NB4 (cell line): ENCODE results near the gene DEAF1.

Experiments
- DNase-seq: peaks from one replicate; pipeline ENCODE4 v3.0.0; 2010; ENCODE audit warnings: low read depth
- H3K4me3 ChIP-seq: one replicate; pipeline ENCODE4 v1.5.1; 2011; ENCODE audit warnings: mild to moderate bottlenecking, low read depth, low read length, moderate library complexity
- MYC ChIP-seq: IDR thresholded peaks from 2 replicates; pipeline ENCODE4 v1.6.1; 2011; ENCODE audit warnings: low read depth, low read length
- POLR2A ChIP-seq: IDR thresholded peaks from 2 replicates; pipeline ENCODE4 v1.6.1; 2011; ENCODE audit warnings: mild to moderate bottlenecking; ENCODE audit not compliant: insufficient read length; ENCODE audit errors: extremely low read depth
- TF ChIP-seq, protein P1 (sequence below): IDR thresholded peaks from 2 replicates; pipeline ENCODE4 v1.6.1; 2011; ENCODE audit warnings: low read depth, low read length
- TF ChIP-seq, protein P2 (sequence below): IDR thresholded peaks from one replicate; pipeline ENCODE4 v1.5.1; 2012; ENCODE audit warnings: low read depth, low read length

The DEAF1 gene

DNA sequence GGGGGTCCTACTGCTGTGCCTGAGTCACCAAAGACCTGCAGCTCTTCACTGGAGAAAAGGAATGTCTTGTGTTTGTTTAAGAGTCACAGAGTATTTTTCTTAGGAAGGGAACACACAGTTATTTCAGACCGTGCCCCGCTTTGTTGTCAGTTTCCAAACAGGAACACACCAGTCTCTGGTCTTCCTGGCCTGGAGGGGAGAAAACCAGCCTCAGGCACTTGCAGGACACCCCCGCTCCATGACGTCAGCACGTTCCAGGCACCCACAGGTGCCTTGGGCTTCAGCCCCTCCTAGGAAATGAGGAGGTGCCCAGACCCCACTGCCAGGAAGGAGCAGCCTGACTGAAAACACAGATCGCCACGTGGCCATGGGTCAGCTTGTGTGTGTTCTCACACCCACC is 5.4 kb downstream of the DEAF1 start:
- no peak overlapping the region for H3K4me3 ChIP-seq
- no peak for DNase-seq
- TF ChIP-seq POLR2A (no peak), MYC (no peak)
- TF ChIP-seq, protein P1, sequence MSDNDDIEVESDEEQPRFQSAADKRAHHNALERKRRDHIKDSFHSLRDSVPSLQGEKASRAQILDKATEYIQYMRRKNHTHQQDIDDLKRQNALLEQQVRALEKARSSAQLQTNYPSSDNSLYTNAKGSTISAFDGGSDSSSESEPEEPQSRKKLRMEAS: no peak
- TF ChIP-seq, protein P2, sequence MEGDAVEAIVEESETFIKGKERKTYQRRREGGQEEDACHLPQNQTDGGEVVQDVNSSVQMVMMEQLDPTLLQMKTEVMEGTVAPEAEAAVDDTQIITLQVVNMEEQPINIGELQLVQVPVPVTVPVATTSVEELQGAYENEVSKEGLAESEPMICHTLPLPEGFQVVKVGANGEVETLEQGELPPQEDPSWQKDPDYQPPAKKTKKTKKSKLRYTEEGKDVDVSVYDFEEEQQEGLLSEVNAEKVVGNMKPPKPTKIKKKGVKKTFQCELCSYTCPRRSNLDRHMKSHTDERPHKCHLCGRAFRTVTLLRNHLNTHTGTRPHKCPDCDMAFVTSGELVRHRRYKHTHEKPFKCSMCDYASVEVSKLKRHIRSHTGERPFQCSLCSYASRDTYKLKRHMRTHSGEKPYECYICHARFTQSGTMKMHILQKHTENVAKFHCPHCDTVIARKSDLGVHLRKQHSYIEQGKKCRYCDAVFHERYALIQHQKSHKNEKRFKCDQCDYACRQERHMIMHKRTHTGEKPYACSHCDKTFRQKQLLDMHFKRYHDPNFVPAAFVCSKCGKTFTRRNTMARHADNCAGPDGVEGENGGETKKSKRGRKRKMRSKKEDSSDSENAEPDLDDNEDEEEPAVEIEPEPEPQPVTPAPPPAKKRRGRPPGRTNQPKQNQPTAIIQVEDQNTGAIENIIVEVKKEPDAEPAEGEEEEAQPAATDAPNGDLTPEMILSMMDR: no peak

DNA sequence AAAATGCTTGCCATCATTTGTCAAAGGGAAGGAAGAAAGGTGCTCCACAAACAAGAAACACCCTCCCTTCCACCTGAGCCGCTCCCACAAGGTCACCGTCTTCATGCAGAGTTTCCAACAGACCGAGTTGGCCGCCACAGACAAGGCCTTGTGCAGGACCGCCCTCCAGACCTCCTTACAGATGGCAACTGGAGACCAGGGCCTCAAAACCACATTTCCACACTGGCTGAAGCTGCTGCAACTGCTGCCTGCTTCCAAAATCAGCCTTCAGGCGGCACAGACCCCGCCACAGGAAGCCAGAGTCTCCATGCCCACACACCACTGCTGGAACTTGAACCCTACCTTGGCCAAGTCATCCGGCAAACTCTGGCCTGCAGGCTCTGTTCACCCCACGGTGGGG is 6.3 kb downstream of the DEAF1 start:
- DNase-seq: no peak
- no peak overlapping the region for H3K4me3 ChIP-seq
- TF ChIP-seq MYC (no peak), POLR2A (no peak)
- TF ChIP-seq, protein P1: no peak
- TF ChIP-seq, protein P2: no peak

DNA sequence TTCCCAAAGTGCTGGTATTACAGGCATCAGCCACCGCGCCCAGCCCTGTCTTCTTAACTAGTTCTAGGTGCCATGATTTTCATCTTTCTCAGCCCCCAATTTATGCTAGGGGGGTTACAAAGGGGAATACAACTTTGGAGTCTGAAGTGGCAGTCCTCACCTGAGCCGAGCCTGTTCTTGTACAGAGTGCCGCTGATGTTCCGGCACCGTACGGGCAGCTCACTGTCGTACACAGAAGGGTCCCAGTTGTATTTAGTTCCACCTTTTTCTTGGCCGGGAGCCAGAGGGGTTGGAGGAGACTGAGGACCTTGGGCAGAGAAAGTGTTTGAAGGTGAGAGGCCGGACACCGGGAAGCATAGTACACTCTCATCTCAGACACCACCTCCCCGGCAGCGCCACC is 7.3 kb downstream of the DEAF1 start:
- H3K4me3 ChIP-seq: no peak overlapping the region
- TF ChIP-seq, protein P2: no peak
- no peak for TF ChIP-seq POLR2A
- no peak for TF ChIP-seq MYC
- TF ChIP-seq, protein P1: no peak
- no peak for DNase-seq

DNA sequence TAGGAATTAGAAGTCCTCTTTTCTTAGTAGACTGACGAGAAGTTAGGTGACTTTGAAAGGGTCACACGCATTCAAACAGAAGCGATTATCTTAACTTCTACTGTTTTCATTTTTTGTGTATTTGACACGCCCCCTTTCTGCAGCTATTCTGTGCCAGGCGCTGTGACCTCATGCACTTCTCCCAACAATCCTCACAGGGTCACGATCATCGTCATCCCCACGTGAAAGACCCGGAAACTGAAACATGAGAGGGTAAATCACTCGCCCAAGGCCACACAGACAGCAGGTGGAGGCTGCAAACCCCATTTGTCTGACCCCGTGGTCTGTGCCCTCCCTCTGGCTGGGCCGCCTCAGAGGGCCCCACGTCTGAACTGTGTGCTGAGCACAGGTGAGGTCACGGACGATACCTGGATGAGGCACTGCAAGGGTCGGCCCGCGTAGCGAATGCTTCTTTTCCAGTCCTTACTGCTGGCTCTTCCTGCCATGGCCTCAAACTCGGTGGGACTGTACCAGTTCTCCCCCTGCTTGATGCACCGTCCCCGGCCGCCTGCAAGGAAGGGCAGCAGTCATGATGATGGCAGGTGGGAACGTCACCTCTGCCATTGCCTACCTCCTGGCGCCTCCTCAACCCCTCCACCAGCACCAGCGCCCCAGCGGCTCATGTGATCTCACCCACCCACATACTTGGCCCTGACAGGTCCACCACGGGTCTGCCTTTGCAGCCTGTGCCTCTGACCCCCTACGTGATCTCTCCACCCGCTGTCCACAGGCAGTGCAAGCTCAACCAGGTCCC is 8.4 kb downstream of the DEAF1 start:
- TF ChIP-seq MYC (no peak), POLR2A (no peak)
- TF ChIP-seq, protein P1: no peak
- TF ChIP-seq, protein P2: no peak
- no peak overlapping the region for H3K4me3 ChIP-seq

DNA sequence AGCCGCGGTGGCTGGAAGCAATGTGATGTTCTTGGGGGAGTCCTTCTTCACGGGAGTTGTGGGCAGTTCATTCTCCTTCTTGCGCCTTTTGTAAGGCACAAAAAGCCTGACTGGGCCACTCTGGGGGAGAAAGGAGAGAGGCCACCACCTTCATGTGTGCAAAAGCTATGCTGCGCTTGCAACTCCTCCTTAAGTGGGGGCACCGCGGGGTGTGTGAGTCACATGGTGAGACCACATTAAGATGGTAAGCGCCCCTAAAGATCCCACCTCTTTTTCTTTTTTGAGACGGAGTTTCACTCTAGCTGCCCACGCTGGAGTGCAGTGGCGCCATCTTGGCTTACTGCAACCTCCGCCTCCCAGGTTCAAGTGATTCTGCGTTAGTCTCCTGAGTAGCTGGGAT is 14.1 kb downstream of the DEAF1 start:
- TF ChIP-seq, protein P1: no peak
- no peak for TF ChIP-seq MYC
- no peak for TF ChIP-seq POLR2A
- TF ChIP-seq, protein P2: no peak
- no peak overlapping the region for H3K4me3 ChIP-seq
- DNase-seq: no peak

More for the DNA sequence above, 8.4 kb downstream of the DEAF1 start:
- DNase-seq: no peak

DNA sequence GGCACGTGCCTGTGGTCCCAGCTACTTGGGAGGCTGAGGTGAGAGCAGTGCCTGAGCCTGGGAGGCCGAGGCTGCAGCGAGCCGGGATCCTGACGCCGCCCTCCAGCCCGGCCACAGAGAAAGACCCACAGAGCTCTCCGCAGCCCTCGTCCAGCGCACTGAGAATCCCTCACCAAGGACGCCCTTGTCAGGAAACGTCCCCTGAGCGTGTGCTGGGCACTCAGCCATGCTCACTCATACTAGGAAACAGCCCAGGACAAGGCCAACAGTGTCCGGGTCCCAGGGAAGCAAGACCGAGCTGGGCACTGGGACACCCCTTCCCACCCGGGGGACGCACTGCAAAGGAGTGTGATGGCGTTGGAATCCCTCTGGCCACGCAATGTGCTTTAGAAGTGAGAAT is 14.5 kb downstream of the DEAF1 start:
- DNase-seq: no peak
- H3K4me3 ChIP-seq: no peak overlapping the region
- TF ChIP-seq, protein P2: no peak
- TF ChIP-seq, protein P1: no peak
- TF ChIP-seq POLR2A: no peak
- no peak for TF ChIP-seq MYC
